HepG2 (cell line): ENCODE measurements around the gene GRB10. TPM values are rescaled to one million over a fixed set of nuclear protein-coding genes. Genes with fewer than 3 reads are reported as not detected.
A peak's percentile ranks its signal among the peaks of the same experiment; 100 is the strongest.

Experiments used
- ATAC-seq: fragments of 200-7000 bp; cut with Tn5 transposase; 3 replicates; pipeline ENCODE4 v1.9.1; 2020; ENCODE audit warnings: mild to moderate bottlenecking, moderate library complexity
- BruUV-seq: library from RNA; stranded (reverse); fragments of 400-500 nt; replicated peaks from 2 replicates; lab custom pipeline; 2021; lab: Mats Ljungman, UMichigan
- CTCF ChIA-PET: fragments of 300-600 bp; formaldehyde crosslinking; extraction: SDS; loops from one replicate; lab custom pipeline; 2021; ENCODE audit warnings: low total read pairs, inconsistent platforms, low intra/inter-chr PET ratio; lab: Yijun Ruan, JAX
- POLR2A ChIA-PET: fragments of 350-600 bp; sonication (Branson Sonifier 250); formaldehyde crosslinking; loops from one replicate; lab custom pipeline; 2020; ENCODE audit warnings: antibody characterized with exemption, inconsistent platforms; lab: Yijun Ruan, JAX
- DNase-seq: peaks from one replicate; pipeline ENCODE4 v3.0.0-alpha.2; 2015; ENCODE audit warnings: low spot score
- FAIRE-seq: peaks from 3 replicates; lab custom pipeline; 2011; peaks lifted over from hg19 to GRCh38; lab: Jason Lieb, UNC
- H2AFZ ChIP-seq: one replicate; pipeline ENCODE4 v1.6.1; 2011; ENCODE audit warnings: low read length, inconsistent platforms
- H3K27ac ChIP-seq: fragments of 300-600 bp; 3 replicates; pipeline ENCODE4 v1.8.0; 2011; ENCODE audit warnings: mixed run types, mild to moderate bottlenecking, mixed read lengths, low read length, inconsistent platforms; ENCODE audit not compliant: insufficient read depth; ENCODE audit errors: extremely low read length
- H3K27me3 ChIP-seq, 2 experiments: fragments of 200-600 bp in 1 of 2; 2 replicates in 1 of 2; 3 replicates in 1 of 2; pipeline versions ENCODE4 v1.6.0 to v1.8.0; 2011; ENCODE audit warnings: low read length in 2 of 2, mild to moderate bottlenecking in 2 of 2, moderate library complexity in 2 of 2, inconsistent platforms in 1 of 2; ENCODE audit not compliant: insufficient read depth in 2 of 2, control insufficient read depth in 1 of 2
- H3K36me3 ChIP-seq, 2 experiments: fragments of 200-600 bp in 1 of 2; replicated peaks in 1 of 2; 2 replicates in 1 of 2; 3 replicates in 1 of 2; pipeline versions ENCODE4 v1.5.1 to v1.8.0; 2011; ENCODE audit warnings: low read length in 2 of 2, inconsistent platforms in 1 of 2; ENCODE audit not compliant: insufficient read depth in 2 of 2, control insufficient read depth in 1 of 2
- H3K4me1 ChIP-seq: 2 replicates; pipeline ENCODE4 v1.5.1; 2012; ENCODE audit warnings: low read length, inconsistent platforms; ENCODE audit not compliant: insufficient read depth
- H3K4me2 ChIP-seq: 2 replicates; pipeline ENCODE4 v1.6.0; 2011; ENCODE audit warnings: low read depth, low read length, inconsistent platforms
- H3K4me3 ChIP-seq, 3 experiments: fragments of 200-600 bp in 1 of 3; sonication (generic), shearing (Covaris generic) in 1 of 3; replicated peaks in 1 of 3; 2 replicates each; pipeline ENCODE4 v1.5.1; 2011 to 2016; ENCODE audit warnings: low read length in 3 of 3, inconsistent platforms in 2 of 3, low read depth in 2 of 3, mild to moderate bottlenecking in 2 of 3, control low read depth in 1 of 3, mixed read lengths in 1 of 3; ENCODE audit not compliant: insufficient read depth in 1 of 3
- H3K79me2 ChIP-seq: one replicate; pipeline ENCODE4 v1.6.1; 2011; ENCODE audit warnings: low read length, inconsistent platforms; ENCODE audit not compliant: insufficient read depth
- H3K9ac ChIP-seq: 2 replicates; pipeline ENCODE4 v1.6.0; 2011; ENCODE audit warnings: mild to moderate bottlenecking, low read depth, low read length, inconsistent platforms; ENCODE audit not compliant: insufficient read depth
- H3K9me3 ChIP-seq: 2 replicates; pipeline ENCODE4 v1.5.1; 2012; ENCODE audit warnings: mild to moderate bottlenecking, low read length
- H4K20me1 ChIP-seq: 2 replicates; pipeline ENCODE4 v1.6.0; 2011; ENCODE audit warnings: inconsistent platforms, mild to moderate bottlenecking, low read length, moderate library complexity; ENCODE audit not compliant: insufficient read depth
- CBX5 ChIP-seq: sonication (generic); formaldehyde crosslinking; IDR thresholded peaks from 2 replicates; pipeline ENCODE4 v1.4.0; 2020; ENCODE audit warnings: missing genetic modification reagents, borderline replicate concordance
- FOXO1 ChIP-seq: sonication (generic); formaldehyde crosslinking; IDR thresholded peaks from 2 replicates; pipeline ENCODE4 v1.4.0; 2020; ENCODE audit warnings: missing genetic modification reagents
- HDAC2 ChIP-seq: sonication (generic); formaldehyde crosslinking; IDR thresholded peaks from 2 replicates; pipeline ENCODE4 v1.4.0; 2020; ENCODE audit warnings: missing genetic modification reagents
- HIVEP1 ChIP-seq: sonication (generic); formaldehyde crosslinking; IDR thresholded peaks from 2 replicates; pipeline ENCODE4 v1.4.0; 2020; ENCODE audit warnings: mild to moderate bottlenecking, missing genetic modification reagents
- HNF4A ChIP-seq: sonication (generic); formaldehyde crosslinking; IDR thresholded peaks from 2 replicates; pipeline ENCODE4 v1.4.0; 2020; ENCODE audit warnings: missing genetic modification reagents
- MATR3 ChIP-seq: sonication (generic); formaldehyde crosslinking; IDR thresholded peaks from 2 replicates; pipeline ENCODE4 v1.4.0; 2020; ENCODE audit warnings: missing genetic modification reagents
- POLR2A ChIP-seq, 2 experiments: IDR thresholded peaks; 2 replicates each; pipeline ENCODE4 v1.6.1; 2011; ENCODE audit warnings: low read depth in 2 of 2, low read length in 2 of 2, mild to moderate bottlenecking in 1 of 2, moderate library complexity in 1 of 2; ENCODE audit not compliant: insufficient read depth in 1 of 2
- RXRB ChIP-seq: IDR thresholded peaks from 2 replicates; pipeline ENCODE4 v1.6.1; 2016; ENCODE audit warnings: borderline replicate concordance, missing genetic modification reagents, missing compliant biosample characterization
- SALL1 ChIP-seq: sonication (generic); formaldehyde crosslinking; IDR thresholded peaks from 2 replicates; pipeline ENCODE4 v1.8.0; 2022; ENCODE audit warnings: mild to moderate bottlenecking, missing genetic modification reagents
- SALL2 ChIP-seq: sonication (generic); formaldehyde crosslinking; IDR thresholded peaks from 2 replicates; pipeline ENCODE4 v1.8.1; 2023; ENCODE audit warnings: mild to moderate bottlenecking, missing genetic modification reagents, inconsistent platforms
- ZFAT ChIP-seq: sonication (generic); formaldehyde crosslinking; conservative IDR thresholded peaks from 2 replicates; pipeline ENCODE4 v1.8.1; 2023; ENCODE audit warnings: missing genetic modification reagents, inconsistent platforms
- ZNF501 ChIP-seq: sonication (generic); formaldehyde crosslinking; IDR thresholded peaks from 2 replicates; pipeline ENCODE4 v1.5.1; 2020; ENCODE audit warnings: mild to moderate bottlenecking, moderate library complexity, missing genetic modification reagents
- ZNF607 ChIP-seq: sonication (generic); formaldehyde crosslinking; IDR thresholded peaks from 2 replicates; pipeline ENCODE4 v1.5.1; 2020; ENCODE audit warnings: missing genetic modification reagents, mild to moderate bottlenecking, borderline replicate concordance
- ZNF652 ChIP-seq: IDR thresholded peaks from 2 replicates; pipeline ENCODE4 v1.6.1; 2016; ENCODE audit warnings: low read depth, borderline replicate concordance
- WGBS: methylation state at CpG from one replicate; pipeline ENCODE4 v1.1.6; 2017; ENCODE audit warnings: low lambda C conversion rate; 5-methylcytosine and 5-hydroxymethylcytosine counted together
- in situ Hi-C: cut with HindIII; loops from 2 replicates; pipeline ENCODE4 v1.10.0; 2017; ENCODE audit warnings: low pct_unique_long_range_greater_than_20kb; ENCODE audit not compliant: extremely low pct_ligation_motif_present
- intact Hi-C: fragments of 100-400 bp; cut with micrococcal nuclease; formaldehyde crosslinking; loops from one replicate; pipeline ENCODE4 v1.10.0; 2022; ENCODE audit not compliant: unreplicated experiment
- polyA plus RNA-seq, 8 experiments: library from polyadenylated mRNA; depleted of rRNA in 3 of 8; stranded (reverse) in 7 of 8; unstranded in 1 of 8; fragments of >200 nt; fragmentation: Illumina TruSeq in 4 of 8; extraction: Trizol in 4 of 8; gene quantifications; 2 replicates each; pipeline versions ENCODE4 v1.2.1 to v1.2.3, GENCODE V29; 2011 to 2016; ENCODE audit warnings: low read depth in 4 of 8, missing spikeins in 1 of 8, mixed read lengths in 1 of 8; ENCODE audit not compliant: insufficient read depth in 1 of 8
- total RNA-seq, 5 experiments: library from RNA; depleted of rRNA; stranded (reverse); fragments of >200 nt; fragmentation: Illumina TruSeq; extraction: Trizol; gene quantifications; 2 replicates each; pipeline ENCODE4 v1.2.3, GENCODE V29; 2016; ENCODE audit warnings: low read depth in 1 of 5
- TF ChIP-seq, protein P1 (sequence below): sonication (generic); formaldehyde crosslinking; IDR thresholded peaks from 2 replicates; pipeline ENCODE4 v1.4.0; 2020; ENCODE audit warnings: missing genetic modification reagents
- TF ChIP-seq, protein P2 (sequence below): sonication (generic); formaldehyde crosslinking; IDR thresholded peaks from 2 replicates; pipeline ENCODE4 v1.4.0; 2020; ENCODE audit warnings: mild to moderate bottlenecking, missing genetic modification reagents
- TF ChIP-seq, protein P3 (sequence below): IDR thresholded peaks from 2 replicates; pipeline ENCODE4 v1.6.1; 2016
- TF ChIP-seq, protein P4 (sequence below): sonication (generic); formaldehyde crosslinking; IDR thresholded peaks from 2 replicates; pipeline ENCODE4 v1.4.0; 2020; ENCODE audit warnings: missing genetic modification reagents; ENCODE audit errors: not compliant biosample characterization

Gene GRB10
- total and polyA plus RNA-seq, 2 of the 13 experiments (the other 11 are each of a cell fraction or from before 2014, with no cell fraction given): 4.0 to 6.8 TPM

DNA sequence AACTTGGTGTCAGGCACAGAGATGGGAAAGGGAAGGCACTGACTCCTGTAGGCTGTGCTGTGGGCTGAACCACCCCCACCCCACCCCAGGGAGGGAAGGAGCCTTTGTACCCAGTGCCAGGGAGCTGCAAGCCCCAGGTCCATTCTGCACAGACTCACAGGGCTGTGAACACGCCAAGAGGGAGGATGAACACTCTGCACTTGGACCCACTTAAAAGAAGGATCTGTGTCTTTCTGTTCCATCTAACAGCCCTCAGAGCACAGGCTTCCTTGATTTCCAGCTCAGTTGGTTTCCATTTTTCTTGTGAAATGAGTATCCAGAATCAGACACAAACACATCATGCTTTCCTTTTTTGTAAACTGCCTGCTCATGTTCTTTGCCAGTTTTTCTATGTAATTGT is 84.9 kb downstream of the GRB10 start (continued):
- TF ChIP-seq, protein P1, sequence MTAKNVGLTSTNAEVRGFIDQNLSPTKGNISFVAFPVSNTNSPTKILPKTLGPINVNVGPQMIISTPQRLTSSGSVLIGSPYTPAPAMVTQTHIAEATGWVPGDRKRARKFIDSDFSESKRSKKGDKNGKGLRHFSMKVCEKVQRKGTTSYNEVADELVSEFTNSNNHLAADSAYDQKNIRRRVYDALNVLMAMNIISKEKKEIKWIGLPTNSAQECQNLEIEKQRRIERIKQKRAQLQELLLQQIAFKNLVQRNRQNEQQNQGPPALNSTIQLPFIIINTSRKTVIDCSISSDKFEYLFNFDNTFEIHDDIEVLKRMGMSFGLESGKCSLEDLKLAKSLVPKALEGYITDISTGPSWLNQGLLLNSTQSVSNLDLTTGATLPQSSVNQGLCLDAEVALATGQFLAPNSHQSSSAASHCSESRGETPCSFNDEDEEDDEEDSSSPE (CRISPR knock-in tag): no peak
- TF ChIP-seq HDAC2 (CRISPR knock-in tag): no peak
- TF ChIP-seq, protein P2, sequence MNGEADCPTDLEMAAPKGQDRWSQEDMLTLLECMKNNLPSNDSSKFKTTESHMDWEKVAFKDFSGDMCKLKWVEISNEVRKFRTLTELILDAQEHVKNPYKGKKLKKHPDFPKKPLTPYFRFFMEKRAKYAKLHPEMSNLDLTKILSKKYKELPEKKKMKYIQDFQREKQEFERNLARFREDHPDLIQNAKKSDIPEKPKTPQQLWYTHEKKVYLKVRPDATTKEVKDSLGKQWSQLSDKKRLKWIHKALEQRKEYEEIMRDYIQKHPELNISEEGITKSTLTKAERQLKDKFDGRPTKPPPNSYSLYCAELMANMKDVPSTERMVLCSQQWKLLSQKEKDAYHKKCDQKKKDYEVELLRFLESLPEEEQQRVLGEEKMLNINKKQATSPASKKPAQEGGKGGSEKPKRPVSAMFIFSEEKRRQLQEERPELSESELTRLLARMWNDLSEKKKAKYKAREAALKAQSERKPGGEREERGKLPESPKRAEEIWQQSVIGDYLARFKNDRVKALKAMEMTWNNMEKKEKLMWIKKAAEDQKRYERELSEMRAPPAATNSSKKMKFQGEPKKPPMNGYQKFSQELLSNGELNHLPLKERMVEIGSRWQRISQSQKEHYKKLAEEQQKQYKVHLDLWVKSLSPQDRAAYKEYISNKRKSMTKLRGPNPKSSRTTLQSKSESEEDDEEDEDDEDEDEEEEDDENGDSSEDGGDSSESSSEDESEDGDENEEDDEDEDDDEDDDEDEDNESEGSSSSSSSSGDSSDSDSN: no peak
- no peak for TF ChIP-seq SALL2 (CRISPR knock-in tag)
- TF ChIP-seq ZNF607 (CRISPR knock-in tag): no peak
- no peak for TF ChIP-seq HIVEP1
- no peak for TF ChIP-seq MATR3 (CRISPR knock-in tag)
- no peak for TF ChIP-seq ZFAT (CRISPR knock-in tag)

DNA sequence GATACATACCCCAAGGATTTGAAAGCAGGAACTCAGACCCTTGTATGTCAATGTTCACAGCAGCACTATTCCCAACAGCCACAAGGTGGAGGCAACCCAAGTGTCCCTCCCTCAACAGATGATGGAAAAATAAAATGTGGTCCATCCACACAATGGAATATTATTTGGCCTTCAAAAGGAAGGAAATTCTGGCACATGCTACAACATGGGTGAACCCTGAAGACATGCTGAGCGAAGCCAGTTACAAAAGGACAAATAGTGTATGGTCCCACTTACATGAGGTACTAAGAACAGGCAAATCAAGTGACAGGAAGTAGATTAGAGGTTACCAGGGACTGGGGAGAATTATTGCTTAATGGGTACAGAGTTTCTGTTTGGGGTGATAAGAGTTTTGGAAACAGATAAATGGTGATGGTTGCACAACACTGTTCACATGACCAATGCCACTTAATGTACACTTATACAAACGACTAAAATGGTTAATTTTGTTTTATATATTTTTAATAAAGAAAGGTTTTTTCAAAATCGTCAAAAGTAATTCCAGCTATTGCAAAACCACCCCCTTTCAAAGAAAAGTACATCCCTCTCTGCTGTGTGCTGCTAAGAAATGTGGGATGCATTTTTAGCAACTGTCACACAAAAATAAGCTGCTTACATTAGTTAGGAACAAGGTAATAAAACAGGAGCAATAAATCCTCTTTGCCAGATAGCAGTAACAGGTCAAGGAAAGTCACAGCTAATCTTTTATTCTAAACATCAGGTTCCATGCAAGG is 85.7 kb downstream of the GRB10 start:
- Histone ChIP-seq H3K27me3 (no peaks in the 10 kb centered on the region), H3K4me1 (0 out of 2 replicates have a peak, but pooled peaks cover 11% of the 10 kb centered on the region), H3K4me2 (no peak overlapping the region), H3K9ac (no peak overlapping the region), H3K4me3 (no peak overlapping the region), H3K9me3 (no peaks in the 10 kb centered on the region), H3K79me2 (no peaks in the 10 kb centered on the region), H4K20me1 (no peaks in the 10 kb centered on the region), H3K36me3 (no peaks in the 10 kb centered on the region), H2AFZ (no peak overlapping the region), H3K27ac (no peak overlapping the region)
- in situ Hi-C loops (loop anchor here (25.0 kb wide), 1 partner anchor 560 kb away; no protein-coding TSS in a partner anchor), intact Hi-C loops (loop anchor here (1.0 to 5.0 kb wide), 3 partner anchors 96 to 464 kb away; no protein-coding TSS in a partner anchor)
- WGBS: 28% methylated on average over 3 of the region's 3 CpGs
- ATAC-seq (peak; percentile 77), DNase-seq (peak; percentile 32), FAIRE-seq (no peak)
- ChIA-PET CTCF (interaction anchor here (1.8 kb wide), 1 partner anchor 105 kb away, joined by 7 read pairs; no protein-coding TSS in a partner anchor), POLR2A (no interaction called here)
- BruUV-seq: no TSS peak
- TF ChIP-seq FOXO1 (CRISPR knock-in tag) (no peak), RXRB (CRISPR knock-in tag) (no peak), SALL1 (no peak), ZNF501 (no peak), HNF4A (CRISPR knock-in tag) (no peak), CBX5 (CRISPR knock-in tag) (no peak), ZNF652 (no peak), POLR2A (IDR thresholded peaks at IDR 0.05; ENCODE audit: insufficient read depth in 1 of 2, low read depth in 2 of 2, low read length in 2 of 2) (no peak)
- TF ChIP-seq, protein P3, sequence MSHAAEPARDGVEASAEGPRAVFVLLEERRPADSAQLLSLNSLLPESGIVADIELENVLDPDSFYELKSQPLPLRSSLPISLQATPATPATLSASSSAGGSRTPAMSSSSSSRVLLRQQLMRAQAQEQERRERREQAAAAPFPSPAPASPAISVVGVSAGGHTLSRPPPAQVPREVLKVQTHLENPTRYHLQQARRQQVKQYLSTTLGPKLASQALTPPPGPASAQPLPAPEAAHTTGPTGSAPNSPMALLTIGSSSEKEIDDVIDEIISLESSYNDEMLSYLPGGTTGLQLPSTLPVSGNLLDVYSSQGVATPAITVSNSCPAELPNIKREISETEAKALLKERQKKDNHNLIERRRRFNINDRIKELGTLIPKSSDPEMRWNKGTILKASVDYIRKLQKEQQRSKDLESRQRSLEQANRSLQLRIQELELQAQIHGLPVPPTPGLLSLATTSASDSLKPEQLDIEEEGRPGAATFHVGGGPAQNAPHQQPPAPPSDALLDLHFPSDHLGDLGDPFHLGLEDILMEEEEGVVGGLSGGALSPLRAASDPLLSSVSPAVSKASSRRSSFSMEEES (CRISPR knock-in tag): 0 out of 2 replicates have a peak, but pooled peaks have one; percentile 15
- TF ChIP-seq, protein P4, sequence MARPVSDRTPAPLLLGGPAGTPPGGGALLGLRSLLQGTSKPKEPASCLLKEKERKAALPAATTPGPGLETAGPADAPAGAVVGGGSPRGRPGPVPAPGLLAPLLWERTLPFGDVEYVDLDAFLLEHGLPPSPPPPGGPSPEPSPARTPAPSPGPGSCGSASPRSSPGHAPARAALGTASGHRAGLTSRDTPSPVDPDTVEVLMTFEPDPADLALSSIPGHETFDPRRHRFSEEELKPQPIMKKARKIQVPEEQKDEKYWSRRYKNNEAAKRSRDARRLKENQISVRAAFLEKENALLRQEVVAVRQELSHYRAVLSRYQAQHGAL (CRISPR knock-in tag): no peak
